ENCODE measurements around the gene OR8B3.

- TF ChIP-seq EP300 (IDR thresholded peaks at IDR 0.05) (no peak), CTCF (IDR thresholded peaks at IDR 0.05) (no peak)
Observed at GRCh38 chr11:124442442-124442841, 43.6 kb upstream of the OR8B3 start.

Data from upper lobe of left lung (tissue), 4 donors.